ENCODE measurements around the gene FZD2. TPM values are rescaled to one million over a fixed set of nuclear protein-coding genes. Genes with fewer than 3 reads are reported as not detected.

FZD2 gene
- total and polyA plus RNA-seq, 2 of the 8 experiments (the other 6 are each of a cell fraction or from before 2014, with no cell fraction given): 17.6 to 86.7 TPM

- no peak for DNase-seq (ENCODE audit: low read depth in 1 of 2, low spot score in 2 of 2)
- Histone ChIP-seq H3K18ac (ENCODE audit: extremely low read depth, low read length) (no peak overlapping the region), H3K23me2 (ENCODE audit: low read depth, low read length) (peaks cover 11% of the 10 kb centered on the region; the same call in 1 of the 2 replicates), H2BK20ac (ENCODE audit: low read length) (no peak overlapping the region), H4K20me1 (replicated peaks in 1 of 2; ENCODE audit: control insufficient read depth in 1 of 2, insufficient read depth in 2 of 2, low read length in 2 of 2) (peaks cover 0 to 5% of the 10 kb centered on the region in 2 experiments), H3K23ac (ENCODE audit: insufficient read length) (no peak overlapping the region), H2AFZ (ENCODE audit: low read length) (no peak overlapping the region), H4K91ac (replicated peaks; ENCODE audit: insufficient read length, low read length) (no peak overlapping the region), H3K4me2 (ENCODE audit: insufficient read depth in 1 of 2, low read depth in 2 of 2, low read length in 2 of 2) (no peak overlapping the region), H3K36me3 (ENCODE audit: control insufficient read depth in 2 of 4, insufficient read depth in 4 of 4, low read length in 3 of 4) (no peaks in the 10 kb centered on the region), H3K9ac (replicated peaks in 1 of 4; ENCODE audit: extremely low read depth in 1 of 4, low read depth in 3 of 4, low read length in 3 of 4) (no peak overlapping the region), H2BK5ac (ENCODE audit: low read depth, low read length) (no peak overlapping the region), H3K79me2 (ENCODE audit: control insufficient read depth in 1 of 2, insufficient read depth in 2 of 2, low read length in 2 of 2) (no peaks in the 10 kb centered on the region), H4K8ac (ENCODE audit: extremely low read depth, insufficient read depth, low read length) (no peak overlapping the region), H3K14ac (ENCODE audit: insufficient read length) (no peak overlapping the region), H3K27me3 (replicated peaks in 1 of 4; ENCODE audit: control insufficient read depth in 3 of 4, extremely low read depth in 1 of 4, insufficient read depth in 3 of 4, low read length in 3 of 4) (no peaks in the 10 kb centered on the region), H2BK120ac (replicated peaks; ENCODE audit: low read depth, low read length) (no peak overlapping the region), H2AK5ac (ENCODE audit: low read depth, low read length) (no peak overlapping the region), H3K27ac (ENCODE audit: low read depth, low read length) (no peak overlapping the region), H2BK15ac (ENCODE audit: low read length) (no peak overlapping the region), H3K79me1 (ENCODE audit: low read depth, low read length) (no peaks in the 10 kb centered on the region; the same call in 1 of the 2 replicates), H3K4ac (replicated peaks; ENCODE audit: insufficient read length, low read depth, low read length) (no peak overlapping the region), H4K5ac (ENCODE audit: insufficient read length, low read depth, low read length) (no peak overlapping the region), H3K9me3 (ENCODE audit: insufficient read depth in 2 of 2, low read depth in 1 of 2, low read length in 1 of 2) (no peaks in the 10 kb centered on the region), H3K56ac (replicated peaks; ENCODE audit: insufficient read length, low read depth, low read length) (no peak overlapping the region), H2BK12ac (ENCODE audit: low read depth, low read length) (no peak overlapping the region), H3K4me1 (replicated peaks in 1 of 4; ENCODE audit: control insufficient read depth in 3 of 4, insufficient read depth in 4 of 4, low read length in 3 of 4) (no peaks in the 10 kb centered on the region; a peak in 2 of 7 replicates), H3K4me3 (ENCODE audit: extremely low read depth in 1 of 4, insufficient read depth in 2 of 4, low read depth in 3 of 4, low read length in 4 of 4) (no peak overlapping the region)
- FAIRE-seq: no peak
- CTCF ChIA-PET (ENCODE audit: partially characterized antibody): interaction anchor here (0.6 to 1.5 kb wide), 5 partner anchors 9 to 143 kb away, joined by 3 to 6 read pairs (median 3); no protein-coding TSS in a partner anchor
- WGBS, 2 experiments (ENCODE audit: extremely low coverage in 1 of 2, insufficient coverage in 1 of 2, insufficient read length in 1 of 2, insufficient replicate concordance in 2 of 2, low coverage in 1 of 2, low lambda C conversion rate in 2 of 2, missing lambda C conversion rate in 1 of 2): 85% methylated on average over 10 of the region's 10 CpGs; no CpG with 5 or more reads in 1 of the 2 experiments
- POLR2A ChIA-PET (ENCODE audit: partially characterized antibody): no interaction called here
- TF ChIP-seq SP1 (IDR thresholded peaks at IDR 0.05; ENCODE audit: low read depth, low read length) (no peak), ASH2L (IDR thresholded peaks at IDR 0.05; ENCODE audit: low read length) (no peak), E2F6 (IDR thresholded peaks at IDR 0.05) (no peak), TEAD4 (IDR thresholded peaks at IDR 0.05; ENCODE audit: low read depth, low read length) (no peak), ATF2 (IDR thresholded peaks at IDR 0.05; ENCODE audit: low read length) (no peak), MAFK (IDR thresholded peaks at IDR 0.05; ENCODE audit: low read depth, low read length) (no peak), EZH2 (IDR thresholded peaks at IDR 0.05; ENCODE audit: low read depth, low read length, severe bottlenecking) (no peak), SUZ12 (IDR thresholded peaks at IDR 0.05; ENCODE audit: low read length) (no peak), HDAC6 (IDR thresholded peaks at IDR 0.05; ENCODE audit: low read depth, low read length) (no peak)
Observed at GRCh38 chr17:44589316-44590071, 32.2 kb downstream of the FZD2 start.

All from H1 (cell line).